Endothelial cell of umbilical vein (primary cell): ENCODE measurements around the gene GAPDHS.

Source experiments
- CTCF ChIP-seq, 2 donors: IDR thresholded peaks; 1 replicate in 1 of 2; 2 replicates in 1 of 2; pipeline ENCODE4 v1.5.1; 2011; ENCODE audit warnings: low read length in 2 of 2, mild to moderate bottlenecking in 2 of 2, moderate library complexity in 2 of 2, control low read depth in 1 of 2, inconsistent platforms in 1 of 2, low read depth in 1 of 2; ENCODE audit not compliant: insufficient read depth in 1 of 2; ENCODE audit errors: extremely low read depth in 1 of 2
- EZH2 ChIP-seq: IDR thresholded peaks from 2 replicates; pipeline ENCODE4 v1.6.1; 2012; ENCODE audit warnings: borderline replicate concordance, low read depth, mild to moderate bottlenecking, moderate library complexity, low read length, inconsistent platforms; ENCODE audit not compliant: severe bottlenecking
- GATA2 ChIP-seq: IDR thresholded peaks from 2 replicates; pipeline ENCODE4 v1.7.0; 2011; ENCODE audit warnings: low read depth, mild to moderate bottlenecking, moderate library complexity, mixed read lengths, low read length; ENCODE audit not compliant: insufficient read length, insufficient read depth
- MAX ChIP-seq: IDR thresholded peaks from 2 replicates; pipeline ENCODE4 v1.6.1; 2011; ENCODE audit not compliant: insufficient read depth, insufficient read length
- POLR2A ChIP-seq: IDR thresholded peaks from 2 replicates; pipeline ENCODE4 v1.6.1; 2012; ENCODE audit warnings: low read depth, mild to moderate bottlenecking, control low read depth, low read length

- TF ChIP-seq CTCF (IDR thresholded peaks at IDR 0.05; ENCODE audit: extremely low read depth in 1 of 2, insufficient read depth in 1 of 2, low read depth in 1 of 2, low read length in 2 of 2): no peak
- no peak for TF ChIP-seq EZH2
- TF ChIP-seq POLR2A: no peak
- TF ChIP-seq MAX: no peak
- TF ChIP-seq GATA2: no peak
Observed at GRCh38 chr19:35590875-35591274, 57.6 kb downstream of the GAPDHS start.
